ENCODE measurements around the gene SPEM2.

SPEM2 gene

GRCh38 chr17:7466639-7467341 lies 41.4 kb downstream of the SPEM2 start:
- Histone ChIP-seq H3K9me2 (ENCODE audit: low read depth, low read length) (no peaks in the 10 kb centered on the region), H3K79me2 (ENCODE audit: insufficient read depth, low read length) (no peaks in the 10 kb centered on the region), H3K9ac (ENCODE audit: low read length) (no peak overlapping the region; the same call in 1 of the 2 replicates), H3K4me1 (ENCODE audit: insufficient read depth, low read length, severe bottlenecking) (peaks cover 20% of the 10 kb centered on the region), H3K4me3 (ENCODE audit: low read depth, low read length, poor library complexity, severe bottlenecking) (no peak overlapping the region), H3K27ac (ENCODE audit: low read depth, low read length, poor library complexity, severe bottlenecking) (peak overlapping the region; percentile 80), H3K36me3 (ENCODE audit: insufficient read depth, low read length) (peaks cover 25% of the 10 kb centered on the region), H3K27me3 (ENCODE audit: insufficient read depth, low read length) (no peaks in the 10 kb centered on the region), H4K20me1 (ENCODE audit: insufficient read depth, low read length) (no peaks in the 10 kb centered on the region), H2AFZ (ENCODE audit: low read length) (no peak overlapping the region), H3F3A (ENCODE audit: insufficient read depth, low read length) (no peaks in the 10 kb centered on the region), H3K4me2 (ENCODE audit: low read length) (peak overlapping the region; percentile 12; the same call in 1 of the 2 replicates), H3K9me3 (ENCODE audit: low read length) (no peaks in the 10 kb centered on the region)
- TF ChIP-seq, protein P1, sequence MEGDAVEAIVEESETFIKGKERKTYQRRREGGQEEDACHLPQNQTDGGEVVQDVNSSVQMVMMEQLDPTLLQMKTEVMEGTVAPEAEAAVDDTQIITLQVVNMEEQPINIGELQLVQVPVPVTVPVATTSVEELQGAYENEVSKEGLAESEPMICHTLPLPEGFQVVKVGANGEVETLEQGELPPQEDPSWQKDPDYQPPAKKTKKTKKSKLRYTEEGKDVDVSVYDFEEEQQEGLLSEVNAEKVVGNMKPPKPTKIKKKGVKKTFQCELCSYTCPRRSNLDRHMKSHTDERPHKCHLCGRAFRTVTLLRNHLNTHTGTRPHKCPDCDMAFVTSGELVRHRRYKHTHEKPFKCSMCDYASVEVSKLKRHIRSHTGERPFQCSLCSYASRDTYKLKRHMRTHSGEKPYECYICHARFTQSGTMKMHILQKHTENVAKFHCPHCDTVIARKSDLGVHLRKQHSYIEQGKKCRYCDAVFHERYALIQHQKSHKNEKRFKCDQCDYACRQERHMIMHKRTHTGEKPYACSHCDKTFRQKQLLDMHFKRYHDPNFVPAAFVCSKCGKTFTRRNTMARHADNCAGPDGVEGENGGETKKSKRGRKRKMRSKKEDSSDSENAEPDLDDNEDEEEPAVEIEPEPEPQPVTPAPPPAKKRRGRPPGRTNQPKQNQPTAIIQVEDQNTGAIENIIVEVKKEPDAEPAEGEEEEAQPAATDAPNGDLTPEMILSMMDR (IDR thresholded peaks at IDR 0.05; ENCODE audit: low read length): no peak
- no peak for TF ChIP-seq EZH2 (IDR thresholded peaks at IDR 0.05; ENCODE audit: borderline replicate concordance, low read length)

DNA sequence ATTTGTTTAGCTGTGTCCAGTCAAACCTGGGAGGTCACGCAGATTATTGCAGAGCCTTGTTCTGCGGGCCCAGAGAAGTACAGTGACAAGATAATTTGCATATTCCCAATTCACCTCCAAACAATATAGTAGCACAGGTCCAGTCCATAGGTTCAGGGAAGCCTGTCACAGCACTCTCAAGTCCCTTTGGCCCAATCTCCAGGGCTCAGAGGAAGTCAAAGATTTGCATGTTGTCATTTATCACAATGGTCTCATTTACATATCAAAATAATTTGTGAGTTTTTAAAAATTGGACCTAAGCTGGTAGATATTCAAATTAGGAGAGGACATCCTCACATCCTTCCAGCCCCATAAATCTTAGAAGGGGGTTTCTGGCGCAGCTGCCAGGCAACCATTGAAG lies 42.1 kb downstream of the SPEM2 start:
- Histone ChIP-seq H3F3A (ENCODE audit: insufficient read depth, low read length) (no peaks in the 10 kb centered on the region), H3K4me2 (ENCODE audit: low read length) (peak overlapping the region; percentile 12; the same call in 1 of the 2 replicates), H3K4me1 (ENCODE audit: insufficient read depth, low read length, severe bottlenecking) (peaks cover 20% of the 10 kb centered on the region), H3K9me2 (ENCODE audit: low read depth, low read length) (no peaks in the 10 kb centered on the region), H3K79me2 (ENCODE audit: insufficient read depth, low read length) (no peaks in the 10 kb centered on the region), H4K20me1 (ENCODE audit: insufficient read depth, low read length) (no peaks in the 10 kb centered on the region), H3K4me3 (ENCODE audit: low read depth, low read length, poor library complexity, severe bottlenecking) (no peak overlapping the region), H3K36me3 (ENCODE audit: insufficient read depth, low read length) (peaks cover 24% of the 10 kb centered on the region), H3K9ac (ENCODE audit: low read length) (no peak overlapping the region; the same call in 1 of the 2 replicates), H3K27ac (ENCODE audit: low read depth, low read length, poor library complexity, severe bottlenecking) (peak overlapping the region; percentile 80), H2AFZ (ENCODE audit: low read length) (no peak overlapping the region), H3K27me3 (ENCODE audit: insufficient read depth, low read length) (no peaks in the 10 kb centered on the region), H3K9me3 (ENCODE audit: low read length) (no peaks in the 10 kb centered on the region)
- TF ChIP-seq EZH2 (IDR thresholded peaks at IDR 0.05; ENCODE audit: borderline replicate concordance, low read length): no peak
- TF ChIP-seq, protein P1 (IDR thresholded peaks at IDR 0.05; ENCODE audit: low read length): no peak

- Histone ChIP-seq H3K79me2 (ENCODE audit: insufficient read depth, low read length) (no peaks in the 10 kb centered on the region), H3K27me3 (ENCODE audit: insufficient read depth, low read length) (no peaks in the 10 kb centered on the region), H3K36me3 (ENCODE audit: insufficient read depth, low read length) (peaks cover 20% of the 10 kb centered on the region), H3K4me2 (ENCODE audit: low read length) (no peak overlapping the region), H3K9me3 (ENCODE audit: low read length) (no peaks in the 10 kb centered on the region), H3K4me1 (ENCODE audit: insufficient read depth, low read length, severe bottlenecking) (peaks cover 20% of the 10 kb centered on the region), H3K9me2 (ENCODE audit: low read depth, low read length) (no peaks in the 10 kb centered on the region), H2AFZ (ENCODE audit: low read length) (no peak overlapping the region), H3F3A (ENCODE audit: insufficient read depth, low read length) (no peaks in the 10 kb centered on the region), H4K20me1 (ENCODE audit: insufficient read depth, low read length) (no peaks in the 10 kb centered on the region), H3K27ac (ENCODE audit: low read depth, low read length, poor library complexity, severe bottlenecking) (peak overlapping the region; percentile 36), H3K4me3 (ENCODE audit: low read depth, low read length, poor library complexity, severe bottlenecking) (no peak overlapping the region), H3K9ac (ENCODE audit: low read length) (no peak overlapping the region)
- TF ChIP-seq, protein P1 (IDR thresholded peaks at IDR 0.05; ENCODE audit: low read length): no peak
These were observed 42.9 kb downstream of the SPEM2 start for GRCh38 chr17:7468290-7468689.

All from OCI-LY1 (cell line).